Adrenal gland (tissue), 12 donors: Measurements from ENCODE around the gene SIX1. TPM values are rescaled to one million over a fixed set of nuclear protein-coding genes. Genes with fewer than 3 reads are reported as not detected.

Experiments used
- DNase-seq, 7 donors: peaks; one replicate each; pipeline ENCODE4 v3.0.0-alpha.2; 2019 to 2020
- H3K27ac ChIP-seq, 5 donors: fragments of 200-600 bp; sonication (generic) in 4 of 5; 1 replicate in 3 of 5; 2 replicates in 2 of 5; pipeline versions ENCODE4 v1.5.1 to v1.8.0; 2016 to 2020; ENCODE audit warnings: mild to moderate bottlenecking in 1 of 5
- H3K27me3 ChIP-seq: fragments of 200-600 bp; 2 replicates; pipeline ENCODE4 v1.8.0; 2021
- H3K36me3 ChIP-seq, 2 donors: fragments of 200-600 bp; replicated peaks in 1 of 2; 1 replicate in 1 of 2; 2 replicates in 1 of 2; pipeline versions ENCODE4 v1.5.1 to v1.8.0; 2018 to 2022
- H3K4me1 ChIP-seq, 2 donors: fragments of 200-600 bp; replicated peaks in 1 of 2; 1 replicate in 1 of 2; 2 replicates in 1 of 2; pipeline versions ENCODE4 v1.5.1 to v1.8.0; 2018 to 2021
- H3K4me3 ChIP-seq, 4 donors: fragments of 200-600 bp; sonication (generic) in 3 of 4; one replicate each; pipeline ENCODE4 v1.5.1; 2016 to 2018
- H3K9me3 ChIP-seq, 3 donors: fragments of 200-600 bp; sonication (generic) in 1 of 3; replicated peaks in 1 of 3; 1 replicate in 2 of 3; 2 replicates in 1 of 3; pipeline versions ENCODE4 v1.5.1 to v1.8.0; 2016 to 2021
- CTCF ChIP-seq, 6 experiments: fragments of 450-650 bp in 4 of 6; fragments of 200-600 bp in 2 of 6; sonication (generic) in 1 of 6; IDR thresholded peaks; 1 replicate in 5 of 6; 2 replicates in 1 of 6; pipeline versions ENCODE4 v1.5.1 to v1.8.0; 2016 to 2021; ENCODE audit warnings: antibody characterized with exemption in 6 of 6, mild to moderate bottlenecking in 2 of 6, moderate library complexity in 1 of 6
- POLR2A ChIP-seq, 2 donors: fragments of 450-650 bp; IDR thresholded peaks; one replicate each; pipeline ENCODE4 v1.6.1; 2017; ENCODE audit warnings: antibody characterized with exemption in 2 of 2, mild to moderate bottlenecking in 2 of 2, moderate library complexity in 1 of 2
- WGBS, 4 donors: extraction: QIAGEN DNeasy Blood & Tissue Kit in 2 of 4; methylation state at CpG; one replicate each; pipeline versions ENCODE4 v1.1.5 to v1.1.7; 2013 to 2017; 5-methylcytosine and 5-hydroxymethylcytosine counted together
- intact Hi-C, 2 donors: fragments of 100-400 bp; cut with DNase I; formaldehyde crosslinking; loops; one replicate each; pipeline versions ENCODE4 v1.14.1 to v1.15.0; 2022 to 2023
- polyA plus RNA-seq, 3 donors: library from polyadenylated mRNA; stranded (reverse); fragments of 200-250 nt in 2 of 3; fragments of 350-450 nt in 1 of 3; fragmentation: Illumina TruSeq in 1 of 3; extraction: RNeasy Lipid Tissue Mini Kit (QIAGEN cat#74804) in 1 of 3; gene quantifications; one replicate each; pipeline ENCODE4 v1.2.3, GENCODE V29; 2013 to 2014
- total RNA-seq, 9 donors: library from RNA; depleted of rRNA in 4 of 9; stranded (reverse); fragments of >200 nt in 4 of 9; fragments of 120-200 nt in 1 of 9; fragmentation: NEBNext Ultra II Directional in 1 of 9; extraction: Animal tissue kit (Norgen Biotek cat#: 25700) in 1 of 9; gene quantifications; one replicate each; pipeline versions ENCODE4 v1.1.0 to v1.2.4, GENCODE V29; 2013 to 2023
- donor health status: healthy with polysubstance abuse.
- donor health status: Bipolar disorder and iron deficiency.
- donor health status: DM: yes; HTN: yes; CAD: no.
- donor health status: DM: no; HTN: no; CAD: no.
- donor health status: DM: no; HTN: no; CAD: no.
- donor health status: DM: yes; HTN: yes; CAD: no.

SIX1 gene
- total and polyA plus RNA-seq, 12 donors, result 0.11 to 0.96 (median 0.57) TPM

GRCh38 chr14:60621386-60621785, 27.9 kb downstream of the SIX1 start:
- H3K36me3 ChIP-seq, result no peaks in the 10 kb centered on the region
- DNase-seq, result no peak
- no peaks in the 10 kb centered on the region for H3K27me3 ChIP-seq
- TF ChIP-seq POLR2A (IDR thresholded peaks at IDR 0.05) (no peak), CTCF (IDR thresholded peaks at IDR 0.05) (no peak)
- H3K4me3 ChIP-seq, result no peak overlapping the region
- no peaks in the 10 kb centered on the region for H3K4me1 ChIP-seq
- H3K27ac ChIP-seq, result no peak overlapping the region
- intact Hi-C loops, result loop anchor here in 1 of 2 donors (10.0 kb wide), 1 partner anchor 633 kb away; no protein-coding TSS in a partner anchor
- no peaks in the 10 kb centered on the region for H3K9me3 ChIP-seq

- TF ChIP-seq CTCF (IDR thresholded peaks at IDR 0.05), result no peak
- TF ChIP-seq POLR2A (IDR thresholded peaks at IDR 0.05), result no peak
- Histone ChIP-seq H3K9me3 (no peaks in the 10 kb centered on the region), H3K27me3 (no peaks in the 10 kb centered on the region), H3K27ac (no peak overlapping the region), H3K36me3 (no peaks in the 10 kb centered on the region), H3K4me1 (no peaks in the 10 kb centered on the region), H3K4me3 (no peak overlapping the region)
- intact Hi-C loops, result no loop called here
- no peak for DNase-seq
- 70 to 89% (median 77%) methylated on average over 2 of the region's 2 CpGs for WGBS, 4 donors
Measured at GRCh38 chr14:60618241-60618640, 31.0 kb downstream of the SIX1 start.

- intact Hi-C loops, result no loop called here
- H3K4me1 ChIP-seq, result no peaks in the 10 kb centered on the region
- no peak for DNase-seq
- TF ChIP-seq POLR2A (IDR thresholded peaks at IDR 0.05) (no peak), CTCF (IDR thresholded peaks at IDR 0.05) (no peak)
- no peak overlapping the region for H3K27ac ChIP-seq
- WGBS, 4 donors, result 42 to 52% (median 46%) methylated on average over 11 of the region's 11 CpGs
- H3K4me3 ChIP-seq, result no peak overlapping the region
- no peaks in the 10 kb centered on the region for H3K27me3 ChIP-seq
- H3K36me3 ChIP-seq, result no peaks in the 10 kb centered on the region
- H3K9me3 ChIP-seq, result no peaks in the 10 kb centered on the region
Measured at GRCh38 chr14:60616461-60616959, 32.8 kb downstream of the SIX1 start.

GRCh38 chr14:60602291-60602690, 47.0 kb downstream of the SIX1 start:
- H3K4me1 ChIP-seq, result no peaks in the 10 kb centered on the region
- H3K9me3 ChIP-seq, result no peaks in the 10 kb centered on the region
- intact Hi-C loops, result no loop called here
- no peak overlapping the region for H3K4me3 ChIP-seq
- TF ChIP-seq POLR2A (IDR thresholded peaks at IDR 0.05), result no peak
- TF ChIP-seq CTCF (IDR thresholded peaks at IDR 0.05), result no peak
- DNase-seq, result no peak
- no peaks in the 10 kb centered on the region for H3K36me3 ChIP-seq
- no peaks in the 10 kb centered on the region for H3K27me3 ChIP-seq
- H3K27ac ChIP-seq, result no peak overlapping the region
